Occipital lobe (tissue), 2 donors: ENCODE data around the gene GFRA1. TPM values are rescaled to one million over a fixed set of nuclear protein-coding genes. Genes with fewer than 3 reads are reported as not detected.
"Not testable (repeated sequence)": the region's sequence is repeated elsewhere in the genome, so short reads cannot be mapped to it uniquely, and the experiment has no call there.

ENCODE experiments used
- DNase-seq: peaks from one replicate; lab custom pipeline; 2025; lab: John Stamatoyannopoulos, UW
- total RNA-seq: library from RNA; depleted of rRNA; stranded (reverse); fragments of >200 nt; gene quantifications from one replicate; pipeline ENCODE4 v1.2.3, GENCODE V29; 2014

The GFRA1 gene
- total RNA-seq, 1 donor from 2014 or later, result 4.7 TPM

DNA sequence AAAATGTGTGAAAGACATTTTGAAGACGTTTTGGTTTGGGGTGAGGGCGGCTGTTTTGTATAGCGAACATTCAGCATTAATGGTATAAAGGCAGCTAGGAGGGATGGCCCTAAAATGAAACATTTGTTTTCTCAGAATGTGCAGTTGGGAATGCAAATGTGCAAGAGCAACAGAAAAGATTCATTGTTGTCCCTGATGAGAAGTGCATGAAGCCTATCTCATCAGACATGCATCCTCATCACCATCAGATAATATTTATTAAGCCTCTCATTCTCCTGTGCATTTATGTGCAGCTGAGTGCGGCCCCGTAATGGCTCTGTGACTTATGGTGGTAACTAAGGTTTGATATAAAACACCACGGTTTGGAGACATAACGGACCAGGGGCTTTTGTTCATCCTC is 199.5 kb downstream of the GFRA1 start:
- DNase-seq, result no peak

DNA sequence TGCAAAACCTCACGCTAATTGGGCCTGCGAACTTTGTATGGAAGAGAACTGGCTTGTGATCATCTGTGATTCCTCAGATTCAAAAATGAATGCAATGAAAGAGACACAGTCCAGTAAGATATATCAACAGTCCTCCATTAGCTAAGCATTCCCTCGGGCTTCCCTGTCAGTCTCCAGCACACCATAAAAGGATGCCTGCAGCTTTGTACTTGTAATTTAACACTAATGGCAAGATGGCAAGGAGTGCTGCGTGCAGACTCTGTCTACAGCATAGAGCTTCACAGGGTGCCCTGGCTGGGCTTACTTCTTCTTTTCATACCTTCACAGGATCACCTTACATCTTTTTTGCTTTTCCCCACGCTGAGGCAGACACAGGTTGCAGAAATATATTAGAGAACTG is 200.0 kb downstream of the GFRA1 start:
- DNase-seq, result no peak

DNA sequence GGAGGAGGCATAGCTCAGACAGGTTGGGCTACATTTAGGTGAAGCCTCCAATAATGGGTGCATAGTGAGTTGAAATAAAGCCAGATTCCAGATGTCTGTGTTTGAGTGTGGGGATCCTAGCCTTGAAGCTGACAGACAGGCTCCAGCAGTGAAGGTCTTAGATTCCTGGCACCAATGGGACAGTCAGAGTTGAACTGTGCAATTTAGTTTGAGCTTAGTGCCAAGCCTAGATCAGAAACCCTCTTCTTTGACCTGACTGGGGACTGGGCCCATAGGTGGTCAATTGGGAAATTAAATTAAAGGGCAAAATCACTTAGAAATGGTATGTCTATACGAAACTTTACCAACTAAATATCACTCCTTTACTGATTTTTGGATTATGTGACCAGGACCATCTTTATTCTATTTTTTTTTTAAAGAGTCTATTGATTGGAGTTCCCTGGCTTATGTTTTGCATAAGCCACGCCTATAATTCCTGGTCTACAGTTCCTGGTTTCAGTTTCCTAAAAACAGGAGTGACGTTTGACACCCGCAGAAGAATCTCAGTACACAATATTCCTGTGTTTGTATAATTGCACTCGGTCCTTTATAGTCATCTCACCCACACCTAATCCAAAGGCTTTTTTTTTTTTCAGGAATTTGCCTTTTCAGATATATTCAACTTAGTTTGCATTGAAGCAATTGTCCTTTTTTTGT is 201.4 kb downstream of the GFRA1 start:
- no peak for DNase-seq

DNA sequence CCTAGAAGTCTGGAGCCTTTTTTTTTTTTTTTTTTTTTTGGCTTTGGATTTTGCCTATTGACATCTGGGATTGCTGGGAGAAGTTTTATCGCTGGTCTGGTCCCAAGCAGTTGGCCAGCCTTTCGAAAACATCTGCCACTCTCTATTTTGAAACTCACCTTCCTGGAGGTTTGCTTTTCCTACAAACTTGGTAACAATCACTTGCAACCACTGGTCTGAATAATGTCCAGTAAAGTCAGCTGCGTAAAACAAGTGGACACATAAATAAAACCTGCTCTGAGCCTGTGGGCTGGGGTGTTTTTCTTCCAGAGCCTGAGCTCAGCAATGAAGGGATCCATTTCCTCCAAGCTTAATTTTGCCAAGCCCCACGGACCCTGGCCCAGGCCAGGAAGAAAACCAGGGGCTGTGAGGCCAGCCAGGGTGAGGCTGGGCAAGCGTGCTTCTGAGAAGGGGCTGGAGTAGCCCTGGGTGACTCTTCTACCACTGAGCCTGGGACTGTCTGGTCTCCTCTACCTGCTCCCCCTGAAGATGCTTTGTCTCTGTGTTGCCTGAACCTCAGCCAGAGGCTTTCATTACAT is 202.2 kb downstream of the GFRA1 start:
- DNase-seq, result no peak

DNA sequence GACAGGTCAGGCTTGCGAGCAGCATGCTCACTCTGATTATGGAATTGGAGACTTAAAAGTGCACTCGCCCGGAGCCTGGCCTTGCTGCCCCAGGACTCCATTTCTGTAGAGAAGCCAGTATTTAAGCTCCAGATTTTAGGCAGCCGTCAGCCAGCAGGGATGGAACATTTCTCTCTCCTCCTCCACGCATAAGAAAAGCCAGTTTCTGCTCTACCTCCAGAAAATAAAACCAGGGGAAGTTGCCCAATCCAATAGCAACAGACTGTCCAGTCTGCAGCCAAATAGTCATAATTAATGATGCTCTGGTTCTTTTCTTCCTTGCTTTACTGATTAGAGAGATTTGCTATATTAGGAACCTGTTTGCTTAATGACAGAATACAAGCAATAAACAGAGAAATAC is 203.2 kb downstream of the GFRA1 start:
- no peak for DNase-seq

DNA sequence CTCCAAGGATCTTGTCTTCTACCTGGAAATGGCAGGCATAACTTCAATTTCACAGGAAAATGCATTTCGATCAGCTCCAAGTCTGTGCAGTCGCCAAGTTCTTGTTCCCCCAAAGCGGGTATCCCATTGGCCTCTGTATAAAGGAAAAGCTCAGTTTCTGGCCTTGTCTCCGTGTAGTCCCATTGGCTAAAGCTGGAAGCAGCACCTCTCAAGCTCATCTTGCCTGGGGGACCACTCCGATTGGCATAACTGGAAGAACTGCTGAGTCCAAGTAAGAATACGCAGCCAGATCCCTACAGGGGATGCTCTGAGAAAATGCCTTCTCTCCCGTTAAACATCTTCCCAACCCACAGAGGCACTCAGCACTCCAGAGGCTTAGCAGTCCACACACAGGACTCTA is 205.2 kb downstream of the GFRA1 start:
- DNase-seq, result no peak

DNA sequence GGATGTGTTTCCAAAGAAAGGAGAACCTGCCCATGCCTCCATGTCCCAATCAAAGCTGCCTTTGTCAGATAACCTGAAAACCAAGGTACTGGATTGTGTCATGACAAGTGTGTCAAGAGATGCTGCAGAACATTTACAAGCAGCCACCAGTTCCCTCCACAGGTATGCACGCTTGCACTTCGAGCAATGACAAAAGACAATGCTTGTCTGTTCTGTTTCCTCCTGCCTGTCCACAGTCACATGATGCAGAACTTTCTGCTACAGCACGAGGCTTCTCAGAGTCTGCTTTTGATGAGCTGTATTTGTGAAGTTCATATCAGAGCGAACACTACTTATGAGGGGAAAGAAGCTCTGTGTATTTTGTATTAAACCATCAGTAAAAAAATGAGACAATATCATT is 209.9 kb downstream of the GFRA1 start:
- no peak for DNase-seq

DNA sequence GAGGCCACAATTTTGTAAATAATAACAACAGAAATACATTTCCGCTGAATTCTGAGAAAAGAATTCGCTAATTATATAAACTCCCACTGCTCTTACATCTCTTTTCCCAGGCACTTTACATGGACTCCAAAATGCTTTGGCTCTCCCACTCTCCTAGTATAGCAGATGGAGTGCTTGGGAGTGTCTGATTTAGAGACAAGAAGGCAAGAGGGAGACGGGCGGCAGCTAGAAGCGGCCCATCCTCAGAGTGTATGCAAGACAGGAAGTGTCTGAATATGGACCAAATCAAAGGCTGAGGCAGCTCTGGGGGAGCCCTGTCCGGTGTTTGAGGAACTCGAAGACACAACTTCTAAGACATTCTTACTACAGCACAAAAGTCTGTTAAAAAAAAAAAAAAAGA is 212.1 kb downstream of the GFRA1 start:
- no peak for DNase-seq

DNA sequence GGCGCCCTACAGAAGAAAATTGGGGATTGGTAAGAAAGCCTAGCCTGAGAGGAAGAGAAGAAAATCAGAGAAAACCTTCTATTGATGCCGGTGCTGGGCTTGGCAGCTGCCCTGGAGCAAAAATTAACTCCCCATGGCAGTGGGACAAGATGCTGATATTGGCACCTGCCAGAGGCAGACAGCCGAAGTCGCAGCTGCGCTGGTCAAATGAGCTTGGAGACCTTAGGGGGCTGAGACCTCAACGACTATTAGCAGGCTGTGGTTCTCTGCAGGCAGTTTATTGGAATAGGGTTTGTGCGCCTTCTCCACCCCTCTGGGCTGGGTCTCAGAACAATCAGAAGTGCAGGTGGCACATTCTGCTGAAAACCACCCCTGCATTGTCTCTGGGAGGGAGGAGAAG is 213.7 kb downstream of the GFRA1 start:
- no peak for DNase-seq

DNA sequence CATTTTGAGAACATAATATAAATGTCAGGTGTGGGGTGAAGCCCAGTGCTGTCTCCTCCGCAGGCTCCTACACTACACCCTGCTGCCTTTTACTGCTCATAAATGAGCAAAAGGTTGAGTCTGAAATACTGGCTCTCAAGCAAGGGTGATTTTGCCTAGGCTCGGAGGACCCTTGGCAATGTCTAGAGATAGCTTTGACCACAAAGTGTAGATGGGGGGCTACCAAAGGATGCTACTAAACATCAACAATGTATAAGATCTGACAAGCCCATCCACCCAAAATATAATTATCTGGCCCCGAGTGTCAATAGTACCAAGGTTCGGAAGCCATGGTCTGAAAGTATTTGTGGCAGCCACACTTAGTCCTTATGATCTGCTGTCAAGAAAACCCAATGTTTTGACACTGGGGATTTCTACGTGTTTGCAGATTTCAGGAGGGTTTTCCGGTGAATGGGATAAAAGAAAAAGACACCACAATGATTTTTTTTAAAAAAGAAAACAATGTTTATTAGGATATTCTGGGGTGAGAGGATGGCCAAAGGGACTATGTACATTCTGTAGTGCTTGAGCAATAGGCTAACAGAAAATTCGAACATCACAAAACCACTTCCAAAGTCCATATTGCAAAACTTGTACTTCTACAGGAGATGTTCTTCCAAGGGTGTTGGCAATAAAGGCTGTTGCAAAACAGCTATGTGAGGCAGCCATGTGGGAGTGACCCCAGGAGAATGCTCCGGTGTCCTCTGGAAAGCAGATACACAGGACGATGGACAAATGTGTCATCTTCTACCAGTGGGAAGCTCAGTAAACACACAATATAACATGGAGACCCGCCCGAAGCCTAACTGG is 216.3 kb downstream of the GFRA1 start:
- no peak for DNase-seq

DNA sequence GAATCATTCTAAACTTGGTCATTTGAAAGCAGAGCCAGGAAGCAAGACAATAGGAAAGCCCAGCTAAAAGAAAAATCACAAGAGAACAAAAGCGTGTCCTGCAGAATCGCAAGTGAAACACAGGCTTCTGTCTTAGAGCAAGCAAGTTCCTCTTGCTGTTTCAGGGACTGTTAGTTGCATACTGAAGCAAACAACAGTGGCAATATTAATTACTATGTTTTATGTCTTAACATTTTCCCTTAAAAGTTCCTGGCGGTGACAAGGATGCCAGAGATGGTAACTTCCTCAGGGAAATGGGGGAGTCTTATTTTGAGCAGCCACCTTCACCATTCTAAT is 217.1 kb downstream of the GFRA1 start:
- DNase-seq, result no peak

DNA sequence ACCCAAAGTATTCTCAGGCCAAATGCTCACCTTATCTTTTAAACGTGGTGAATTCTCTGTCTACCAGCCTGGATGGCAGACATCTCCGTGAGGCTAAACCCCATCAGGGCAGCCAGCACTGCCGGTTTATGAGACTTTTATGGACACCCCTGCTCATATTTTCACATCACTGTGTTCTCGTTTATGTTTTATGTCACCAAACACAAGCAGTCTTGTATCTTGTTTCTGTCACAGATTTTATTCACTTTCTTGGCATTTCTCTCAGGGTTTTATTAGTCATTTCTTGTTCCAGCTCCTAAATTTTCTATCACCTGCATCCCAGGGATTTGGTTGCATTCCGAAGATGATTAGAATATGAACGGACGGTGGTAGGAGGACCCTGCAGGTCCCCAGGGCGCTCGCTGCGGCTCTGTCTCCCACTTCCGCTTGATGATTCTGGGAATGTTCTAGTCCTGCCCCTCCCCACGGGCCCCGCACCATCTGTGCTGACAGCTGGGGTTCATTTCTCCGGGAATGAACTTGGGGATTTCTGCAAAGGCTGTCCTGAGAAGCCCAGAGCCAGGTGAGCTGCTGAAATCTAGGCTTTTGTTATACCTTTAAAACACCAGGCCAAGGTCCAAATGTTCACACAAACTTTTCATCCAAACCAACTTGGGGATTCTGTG is 217.6 kb downstream of the GFRA1 start:
- DNase-seq, result no peak

DNA sequence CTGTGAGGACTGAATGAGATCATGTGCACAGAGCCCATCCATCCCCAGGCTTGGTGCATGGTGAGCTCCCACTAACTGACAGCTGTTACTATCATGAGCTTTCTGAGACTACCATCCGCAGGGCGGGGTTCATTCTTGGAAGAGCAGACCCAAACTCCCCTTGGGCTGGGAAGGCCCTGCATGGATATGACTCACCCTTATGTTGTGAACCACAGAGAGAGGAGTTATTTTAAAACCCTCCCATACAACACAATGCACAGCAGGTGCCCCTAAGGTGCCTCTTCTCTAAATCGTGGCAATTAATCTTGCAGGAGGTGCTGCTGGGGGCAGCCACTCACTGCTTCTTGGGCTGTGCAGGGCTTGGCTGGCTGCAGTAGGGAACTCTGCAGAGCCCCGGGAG is 219.1 kb downstream of the GFRA1 start:
- DNase-seq, result no peak

DNA sequence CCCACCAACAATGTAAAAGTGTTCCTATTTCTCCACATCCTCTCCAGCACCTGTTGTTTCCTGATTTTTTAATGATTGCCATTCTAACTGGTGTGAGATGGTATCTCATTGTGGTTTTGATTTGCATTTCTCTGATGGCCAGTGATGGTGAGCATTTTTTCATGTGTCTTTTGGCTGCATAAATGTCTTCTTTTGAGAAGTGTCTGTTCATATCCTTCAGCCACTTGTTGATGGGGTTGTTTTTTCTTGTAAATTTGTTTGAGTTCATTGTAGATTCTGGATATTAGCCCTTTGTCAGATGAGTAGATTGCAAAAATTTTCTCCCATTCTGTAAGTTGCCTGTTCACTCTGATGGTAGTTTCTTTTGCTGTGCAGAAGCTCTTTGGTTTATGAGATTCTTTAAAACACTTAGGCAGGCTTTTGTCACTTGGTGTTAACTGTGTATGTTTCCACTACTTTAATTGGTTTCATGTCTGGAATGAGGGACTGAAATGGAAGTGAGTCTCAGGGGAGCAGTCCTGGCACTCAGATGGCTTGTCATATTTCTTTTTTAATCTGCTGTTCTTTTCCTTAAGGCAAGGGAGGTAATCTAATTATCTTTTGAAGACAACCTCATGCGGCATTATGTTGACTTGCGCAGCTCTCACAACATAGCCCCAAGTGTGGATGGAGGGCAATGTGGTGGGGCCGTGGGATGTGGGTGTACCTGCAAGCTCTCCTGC is 219.8 kb downstream of the GFRA1 start:
- not testable (repeated sequence) for DNase-seq

DNA sequence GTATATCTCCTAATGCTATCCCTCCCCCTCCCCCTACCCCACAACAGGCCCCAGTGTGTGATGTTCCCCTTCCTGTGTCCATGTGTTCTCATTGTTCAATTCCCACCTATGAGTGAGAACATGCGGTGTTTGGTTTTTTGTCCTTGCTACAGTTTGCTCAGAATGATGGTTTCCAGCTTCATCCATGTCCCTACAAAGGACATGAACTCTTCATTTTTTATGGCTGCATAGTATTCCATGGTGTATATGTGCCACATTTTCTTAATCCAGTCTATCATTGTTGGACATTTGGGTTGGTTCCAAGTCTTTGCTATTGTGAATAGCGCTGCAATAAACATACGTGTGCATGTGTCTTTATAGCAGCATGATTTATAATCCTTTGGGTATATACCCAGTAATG is 220.5 kb downstream of the GFRA1 start:
- DNase-seq, result not testable (repeated sequence)

DNA sequence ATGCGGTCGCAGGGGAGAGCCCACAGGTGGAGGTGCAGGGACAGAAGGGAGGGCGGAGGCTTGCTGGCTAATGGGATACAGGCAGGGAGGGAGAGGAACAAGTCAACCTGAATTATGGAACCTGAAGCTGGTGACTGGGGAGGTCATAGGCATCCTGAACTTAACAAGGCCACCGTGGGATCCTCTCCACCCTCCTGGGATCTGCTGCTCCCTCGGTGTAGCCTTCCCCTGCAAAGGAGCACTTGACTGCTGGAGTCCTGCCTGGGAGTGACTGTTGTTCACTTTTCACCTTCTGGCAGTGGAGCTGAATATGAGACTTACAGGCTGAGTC is 223.1 kb downstream of the GFRA1 start:
- no peak for DNase-seq

DNA sequence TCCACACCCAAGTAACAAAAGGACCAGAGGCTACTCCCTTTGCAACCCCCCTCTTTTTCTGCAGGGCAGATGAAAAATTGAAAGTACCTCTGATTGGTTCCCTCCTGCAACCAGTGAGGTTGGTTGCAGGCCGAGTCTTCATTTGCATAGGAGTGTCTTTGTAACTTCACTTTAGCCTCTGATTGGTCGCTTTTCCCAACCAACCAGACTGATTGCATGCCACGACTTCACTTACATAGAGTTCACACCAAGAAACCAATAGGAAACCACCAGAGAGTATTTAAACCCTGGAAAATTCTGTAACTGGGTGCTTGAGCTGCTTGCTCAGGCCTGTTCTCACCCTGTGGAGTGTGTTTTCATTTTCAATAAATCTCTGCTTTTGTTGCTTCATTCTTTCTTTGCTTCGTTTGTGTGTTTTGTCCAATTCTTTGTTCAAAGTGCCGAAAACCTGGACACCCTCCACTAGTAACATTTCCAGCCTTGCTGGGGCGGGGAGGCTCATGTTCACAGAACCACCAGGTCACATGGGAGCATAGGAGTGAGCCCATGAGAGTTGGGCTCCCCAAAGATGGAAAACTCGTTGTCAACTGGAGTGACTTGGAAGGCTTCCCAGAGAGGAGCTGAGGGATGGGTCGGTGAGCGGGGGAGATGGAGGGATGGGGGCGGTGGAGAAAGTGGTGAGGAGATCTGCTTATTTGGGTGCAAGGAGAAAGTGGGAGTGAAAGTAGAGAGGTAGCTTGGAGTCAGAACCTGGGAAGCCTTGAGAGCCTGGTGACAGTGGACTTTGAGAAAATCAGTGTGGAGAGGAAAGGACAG is 223.6 kb downstream of the GFRA1 start:
- DNase-seq, result no peak

DNA sequence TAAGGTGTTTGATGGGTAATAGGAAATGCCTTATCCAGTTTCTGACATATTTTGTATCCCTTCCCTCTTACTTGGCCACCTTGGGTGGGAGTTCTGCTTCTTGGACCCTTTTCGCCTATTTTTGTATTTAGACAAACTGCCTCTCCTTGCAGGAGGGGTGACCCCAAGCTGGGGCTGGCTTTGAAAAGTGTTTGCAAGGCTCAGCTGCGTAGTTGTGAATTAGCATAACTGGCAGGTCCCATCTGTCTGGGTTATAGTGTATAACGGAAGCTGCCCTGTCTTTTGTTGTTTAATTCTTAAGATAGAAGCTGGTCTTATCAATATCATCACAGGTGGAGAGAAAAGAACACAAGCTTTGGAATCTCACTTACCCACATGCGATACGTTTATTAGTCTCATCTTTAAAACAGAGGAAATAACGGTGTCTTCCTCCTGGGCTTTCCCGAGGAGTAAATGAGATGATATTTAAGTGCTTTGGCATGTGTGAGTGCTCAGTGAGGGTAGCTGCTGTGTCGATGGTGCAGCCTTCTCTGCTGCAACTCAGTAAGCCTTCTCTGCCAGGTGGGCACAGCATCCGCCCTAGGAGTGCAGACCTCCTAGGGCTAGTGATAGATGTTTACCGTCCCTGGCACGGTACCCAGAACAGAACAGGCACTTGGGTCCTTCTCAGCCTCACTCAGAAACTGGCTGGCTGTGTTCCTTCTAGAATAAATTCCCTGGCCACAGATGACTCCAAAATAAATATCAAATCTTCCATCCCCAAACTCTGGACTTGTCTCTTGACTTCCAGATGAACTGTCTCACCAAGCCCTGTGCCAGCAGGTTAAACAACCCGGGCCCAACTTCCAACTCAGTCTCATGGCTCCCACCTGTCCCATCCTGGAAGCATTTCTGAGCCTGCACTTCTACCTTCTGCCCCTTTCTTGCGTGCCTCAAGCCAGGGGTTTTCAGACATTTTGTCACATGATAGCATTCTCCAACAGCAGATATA is 227.3 kb downstream of the GFRA1 start:
- DNase-seq, result no peak

DNA sequence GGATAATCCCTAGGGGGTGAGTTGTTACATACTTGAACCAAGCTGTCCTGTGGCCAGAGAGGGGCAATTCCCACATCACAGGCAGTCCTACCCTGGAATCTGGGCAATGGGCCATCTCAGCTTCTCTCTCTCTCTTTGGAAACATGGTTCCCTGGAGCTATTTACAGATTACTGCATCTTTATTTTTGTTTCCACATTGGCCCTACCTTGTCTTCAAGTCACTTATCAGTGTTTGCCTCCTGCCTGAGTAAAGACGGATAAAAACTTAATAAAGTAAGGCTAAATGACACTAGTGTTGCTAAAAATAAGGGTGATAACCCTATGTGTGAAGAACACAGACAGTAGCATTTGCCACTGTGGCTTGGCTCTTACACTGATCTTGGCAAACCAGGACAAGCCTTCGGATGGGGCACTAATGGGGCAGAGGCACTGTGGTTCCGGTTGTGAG is 228.2 kb downstream of the GFRA1 start:
- DNase-seq, result no peak

DNA sequence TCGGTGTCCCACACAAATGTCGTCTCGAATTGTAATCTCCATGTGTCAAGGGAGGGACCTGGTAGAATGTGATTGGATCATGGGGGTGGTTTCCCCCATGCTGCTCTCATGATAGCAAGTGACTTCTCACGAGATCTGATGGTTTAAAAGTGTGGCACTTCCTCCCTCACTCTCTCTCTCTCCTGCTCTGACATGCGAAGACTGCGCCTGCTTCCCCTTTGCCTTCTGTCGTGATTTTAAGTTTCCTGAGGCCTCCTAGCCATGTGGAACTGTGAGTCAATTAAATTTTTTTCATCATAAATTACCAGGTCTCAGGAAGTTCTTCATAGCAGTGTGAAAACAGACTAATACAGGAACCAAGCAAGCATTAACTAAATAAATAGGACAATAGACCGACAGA is 229.1 kb downstream of the GFRA1 start:
- DNase-seq, result no peak
